Measurements from ENCODE around the gene ALOX12.
"Not testable (repeated sequence)": the region's sequence is repeated elsewhere in the genome, so short reads cannot be mapped to it uniquely, and the experiment has no call there.

The ALOX12 gene

DNA sequence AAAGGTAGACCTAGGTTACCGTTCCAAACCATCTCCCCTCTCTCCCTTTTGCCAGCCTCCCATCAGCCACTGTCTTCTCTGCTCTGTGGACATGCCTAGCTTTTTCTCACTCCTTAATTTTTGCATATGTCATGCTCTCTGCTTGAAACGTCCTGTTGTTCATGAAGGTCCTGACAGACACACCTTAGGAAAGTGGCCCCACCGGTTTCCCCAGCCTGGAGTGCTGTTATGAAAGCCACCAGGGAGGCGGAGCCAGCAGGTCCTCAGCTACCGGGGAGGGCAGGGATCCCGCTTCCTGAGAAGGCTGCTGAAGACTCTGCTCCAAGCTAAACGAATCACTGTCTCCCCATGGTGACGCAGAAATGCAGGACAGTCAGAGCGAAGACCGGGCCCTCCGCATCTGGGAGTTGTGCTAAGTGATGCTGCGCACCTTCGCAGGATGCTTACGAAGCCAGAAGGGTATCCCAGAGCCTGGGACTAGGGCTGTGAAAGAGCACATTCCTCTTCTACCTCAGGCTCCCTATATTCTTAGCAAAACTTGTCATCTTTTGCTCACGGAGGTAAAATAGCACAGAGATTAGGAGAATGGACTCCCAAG lies 50.4 kb downstream of the ALOX12 start:
- DNase-seq (ENCODE audit: low read depth) = no peak

DNA sequence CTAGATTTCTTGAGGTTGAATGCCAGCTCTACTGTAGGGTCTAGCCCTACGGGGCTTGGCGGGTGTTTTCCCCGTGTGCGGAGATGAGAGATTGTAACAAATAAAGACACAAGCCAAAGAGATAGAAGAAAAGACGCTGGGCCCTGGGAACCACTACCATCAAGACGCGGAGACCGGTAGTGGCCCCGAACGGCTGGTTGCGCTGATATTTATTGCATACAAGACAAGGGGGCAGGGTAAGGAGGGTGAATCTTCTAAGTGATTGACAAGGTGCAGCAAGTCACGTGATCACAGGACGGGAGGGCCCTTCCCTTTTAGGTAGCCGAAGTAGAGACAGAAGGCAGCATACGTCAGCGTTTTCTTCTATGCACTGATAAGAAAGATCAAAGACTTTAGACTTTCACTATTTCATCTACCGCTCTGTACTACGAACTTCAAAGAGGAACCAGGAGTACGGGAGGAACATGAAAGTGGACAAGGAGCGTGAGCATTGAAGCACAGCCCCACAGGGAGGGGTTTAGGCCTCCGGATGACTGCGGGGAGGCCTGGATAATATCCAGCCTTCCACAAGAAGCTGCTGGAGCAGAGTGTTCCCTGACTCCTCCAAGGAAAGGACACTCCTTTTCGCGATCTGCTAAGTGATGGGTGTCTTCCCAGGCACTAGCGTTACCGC lies 51.0 kb downstream of the ALOX12 start:
- not testable (repeated sequence) for DNase-seq (ENCODE audit: low read depth)

DNA sequence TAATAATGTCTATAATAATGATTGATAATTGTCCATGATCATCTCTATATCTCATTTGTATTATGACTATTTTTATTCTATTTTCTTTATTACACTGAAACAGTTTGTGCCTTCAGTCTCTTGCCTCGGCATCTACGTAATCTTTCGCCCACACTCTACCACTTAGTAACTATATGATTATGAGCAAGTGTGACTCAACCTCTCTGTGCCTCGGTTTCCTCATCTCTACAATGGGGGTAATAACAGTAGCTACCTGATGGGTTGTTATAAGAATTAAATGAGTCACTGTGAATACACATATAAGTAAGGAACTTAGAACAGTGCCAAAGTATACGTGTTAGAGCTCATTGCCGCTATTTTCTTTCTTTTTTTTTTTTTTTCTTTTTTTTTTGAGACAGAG lies 51.7 kb downstream of the ALOX12 start:
- DNase-seq (ENCODE audit: low read depth) = no peak

DNA sequence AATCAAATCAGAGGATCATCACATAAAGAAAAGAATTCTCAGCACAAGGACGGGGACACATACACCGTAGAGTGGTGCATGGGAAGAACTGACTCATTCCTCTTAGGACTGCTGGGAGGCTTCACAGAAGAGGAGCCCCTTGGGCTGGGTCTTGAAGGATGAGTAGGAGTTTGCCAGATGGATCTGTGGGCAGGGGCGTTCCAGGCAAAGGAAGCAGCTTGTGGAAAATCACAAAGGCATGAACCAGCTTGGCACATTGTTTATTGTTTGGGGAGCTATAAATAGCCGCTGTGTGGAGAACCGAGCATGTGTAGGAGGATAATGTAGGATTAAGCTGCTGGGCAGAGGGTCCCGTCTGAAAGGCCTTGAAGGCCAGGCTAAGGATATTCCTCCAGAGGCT lies 53.1 kb downstream of the ALOX12 start:
- DNase-seq (ENCODE audit: low read depth) = no peak

DNA sequence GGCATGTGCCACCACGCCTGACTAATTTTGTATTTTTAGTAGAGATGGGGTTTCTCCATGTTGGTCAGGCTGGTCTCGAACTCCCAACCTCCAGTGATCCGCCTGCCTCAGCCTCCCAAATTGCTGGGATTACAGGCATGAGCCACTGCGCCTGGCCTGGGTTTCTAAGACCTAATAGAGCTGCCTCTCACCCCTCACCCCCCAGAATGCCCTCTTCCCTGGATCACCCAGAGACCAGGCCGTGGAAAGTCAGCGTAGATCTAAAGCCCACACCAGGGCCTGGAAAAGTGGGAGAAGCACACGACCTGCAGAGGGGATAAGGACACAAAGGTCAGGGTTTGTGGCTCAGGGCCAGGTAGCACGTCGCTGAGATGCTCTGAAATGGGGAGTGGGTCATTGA lies 54.7 kb downstream of the ALOX12 start:
- not testable (repeated sequence) for DNase-seq (ENCODE audit: low read depth)

DNA sequence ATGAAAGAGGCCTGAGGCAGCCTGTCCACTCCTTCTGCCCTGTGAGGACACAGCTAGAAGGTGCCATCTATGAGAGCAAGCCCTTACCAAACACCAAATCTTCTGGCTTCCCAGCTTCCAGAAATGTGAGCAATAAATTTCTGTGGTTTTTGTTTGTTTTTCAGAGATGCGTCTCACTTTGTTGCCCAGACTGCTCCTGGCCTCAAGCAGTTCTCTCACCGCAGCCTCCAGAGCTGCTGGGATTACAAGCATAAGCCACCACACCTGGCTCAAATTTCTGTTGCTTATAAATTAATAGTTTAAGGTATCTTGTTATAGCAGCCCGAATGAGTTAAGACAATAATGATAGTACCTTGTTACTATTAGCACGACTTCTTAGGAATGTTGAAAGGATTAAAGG lies 60.5 kb downstream of the ALOX12 start:
- no peak for DNase-seq (ENCODE audit: low read depth)

DNA sequence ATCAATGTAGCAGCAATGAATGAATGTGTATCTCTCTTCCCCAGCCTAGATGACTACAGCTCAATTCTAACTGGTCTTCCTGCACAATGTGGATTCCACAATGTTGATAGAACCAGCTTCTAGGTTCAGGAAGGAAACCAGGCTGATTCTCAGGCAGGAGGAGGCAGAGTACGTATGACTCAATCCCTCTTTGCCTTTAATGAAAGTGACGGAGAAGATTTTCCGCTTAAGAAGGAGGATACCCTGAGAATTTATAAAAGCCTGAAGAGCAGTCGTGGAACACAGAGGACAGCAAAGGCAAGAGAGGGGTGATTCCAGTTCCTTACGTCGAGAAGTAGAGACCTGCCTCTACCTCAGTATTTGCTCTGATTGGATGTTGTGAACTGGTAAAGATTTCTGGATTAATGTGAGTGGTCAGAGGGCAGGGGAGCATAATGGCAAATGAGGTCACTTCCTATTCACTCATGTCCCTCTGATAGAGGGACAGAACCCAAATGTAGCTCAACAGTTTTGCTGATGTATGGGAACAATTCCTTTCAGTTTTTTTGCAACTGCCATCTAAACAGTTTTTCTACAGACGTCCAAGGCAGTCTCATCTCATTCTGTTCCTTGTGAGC lies 63.1 kb downstream of the ALOX12 start:
- no peak for DNase-seq (ENCODE audit: low read depth)
